ENCODE results near the gene FHL2.

DNA sequence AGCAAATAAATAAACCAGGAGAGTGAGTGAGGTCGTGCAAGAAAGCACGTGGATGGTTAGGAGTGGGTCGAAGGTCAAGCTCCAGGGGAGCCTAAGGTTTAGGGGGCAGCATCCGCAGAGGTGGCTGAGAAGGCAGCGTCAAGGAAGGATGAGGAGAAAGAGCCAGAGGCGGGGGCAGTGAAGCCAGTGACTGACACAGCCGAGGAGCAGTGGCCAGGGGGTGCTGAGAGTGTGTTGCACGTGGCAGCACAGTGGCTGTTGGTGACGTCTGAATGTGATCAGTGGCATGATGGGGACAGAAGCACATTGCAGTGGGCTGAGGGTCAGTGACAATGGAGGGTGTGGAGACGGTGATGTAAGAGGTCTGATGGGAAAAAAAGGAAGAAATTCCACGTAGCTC, 13.7 kb upstream of the FHL2 start:
- TF ChIP-seq POLR2AphosphoS5 (IDR thresholded peaks at IDR 0.05; ENCODE audit: low read depth, low read length) (no peak), TAF1 (IDR thresholded peaks at IDR 0.05; ENCODE audit: borderline replicate concordance, insufficient read depth, low read length) (no peak), REST (IDR thresholded peaks at IDR 0.05; ENCODE audit: insufficient read depth in 1 of 2, low read depth in 2 of 2, low read length in 2 of 2) (no peak), SIN3A (IDR thresholded peaks at IDR 0.05; ENCODE audit: borderline replicate concordance, insufficient read depth, low read length) (no peak), FOXP2 (optimal IDR thresholded peaks at IDR 0.05; ENCODE audit: borderline replicate concordance, extremely low read depth, extremely low read length, insufficient read depth) (no peak)

All from PFSK-1 (cell line).